Superior temporal gyrus (tissue), 1 donor: ENCODE measurements around the gene CCL25.

ENCODE experiments used
- DNase-seq: peaks from one replicate; pipeline ENCODE4 v3.0.0-alpha.2; 2016; ENCODE audit errors: extremely low spot score

Gene CCL25

GRCh38 chr19:8045872-8046568 lies 6.5 kb upstream of the CCL25 start:
- DNase-seq: no peak

- no peak for DNase-seq
Observed at GRCh38 chr19:8046569-8047165, 5.9 kb upstream of the CCL25 start.

- DNase-seq: peak; percentile 14
Observed at GRCh38 chr19:8050274-8051096, 2.1 kb upstream of the CCL25 start.

- DNase-seq: no peak
Observed at GRCh38 chr19:8054169-8054568, 1.6 kb downstream of the CCL25 start.

DNA sequence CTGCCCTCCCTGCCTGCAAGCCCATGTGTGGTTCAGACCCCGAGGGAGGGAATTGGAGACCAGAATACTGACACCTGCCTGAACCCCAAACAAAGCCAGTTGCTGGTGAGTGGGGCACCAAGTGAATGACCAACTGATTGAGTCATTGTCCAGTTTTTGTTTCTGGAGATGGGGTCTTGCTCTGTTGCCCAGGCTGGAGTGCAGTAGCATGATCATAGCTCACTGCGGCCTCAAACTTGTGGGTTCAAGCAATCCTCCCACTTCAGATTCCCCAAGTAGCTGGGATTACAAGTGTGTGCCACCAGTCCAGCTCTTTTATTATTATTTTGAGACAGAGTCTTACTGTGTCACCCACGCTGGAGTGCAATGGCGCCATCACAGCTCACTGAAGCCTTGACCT lies 4.0 kb downstream of the CCL25 start:
- DNase-seq: no peak

- no peak for DNase-seq
Observed at GRCh38 chr19:8057545-8058270, 5.1 kb downstream of the CCL25 start.

- DNase-seq: no peak
Observed at GRCh38 chr19:8064911-8065874, 12.6 kb downstream of the CCL25 start.

DNA sequence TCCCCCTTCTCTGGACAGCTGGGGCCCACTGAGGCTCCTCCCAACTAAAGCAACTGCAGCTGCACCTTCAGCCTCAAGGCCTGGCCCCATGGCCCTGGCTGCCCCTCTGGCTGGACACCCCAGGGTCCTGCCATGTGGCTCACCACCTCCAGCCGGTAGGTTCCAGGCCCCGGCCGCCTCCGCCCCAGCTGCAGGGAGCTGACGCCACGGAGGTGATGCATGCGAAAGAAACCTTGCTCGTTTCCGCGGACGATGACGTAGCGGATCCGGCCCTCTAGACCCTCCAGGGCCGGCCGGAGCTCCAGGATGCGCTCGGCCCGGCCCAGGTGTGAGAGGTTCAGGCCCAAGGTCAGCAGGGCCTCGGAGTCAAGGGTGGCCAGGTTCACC lies 13.3 kb downstream of the CCL25 start:
- DNase-seq: no peak

DNA sequence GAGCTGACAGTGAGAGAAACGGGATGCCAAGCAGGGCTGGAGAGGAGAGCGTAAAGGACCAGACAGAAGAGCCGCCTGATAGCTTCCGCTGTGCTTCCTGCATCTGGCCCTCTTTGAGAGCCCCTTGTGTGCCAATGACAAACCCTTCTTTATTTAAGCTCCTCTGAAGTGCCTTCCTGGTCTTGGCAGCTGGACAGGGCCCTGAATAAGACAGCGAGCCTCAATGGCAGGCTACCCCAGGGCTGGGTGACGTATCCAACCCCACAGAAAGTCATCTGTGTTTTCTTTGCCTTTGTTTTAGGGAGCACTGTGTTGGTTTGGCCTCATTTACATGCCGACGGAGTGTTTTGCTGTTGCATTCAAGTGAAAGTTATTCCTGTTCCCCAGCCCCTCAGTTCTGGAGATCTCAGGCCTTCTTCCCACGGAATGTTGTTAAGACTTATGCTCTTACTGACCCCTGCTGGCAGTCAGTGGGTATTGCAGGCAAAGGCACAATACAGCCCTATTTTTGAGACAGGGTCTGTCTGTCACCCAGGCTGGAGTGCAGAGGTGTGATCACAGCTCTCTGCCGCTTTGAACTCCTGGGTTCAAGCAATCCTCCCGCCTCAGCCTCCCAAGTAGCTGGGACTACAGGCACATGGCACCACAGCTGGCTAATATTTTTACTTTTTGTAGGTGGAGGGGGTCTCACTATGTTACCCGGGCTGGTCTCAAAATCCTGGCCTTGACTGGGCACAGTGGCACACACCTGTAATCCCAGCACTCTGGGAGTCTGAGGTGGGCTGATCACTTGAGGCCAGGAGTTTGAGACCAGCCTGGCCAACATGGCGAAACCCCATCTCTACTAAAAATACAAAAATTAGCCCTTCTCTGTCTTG lies 16.8 kb downstream of the CCL25 start:
- no peak for DNase-seq

- DNase-seq: no peak
Observed at GRCh38 chr19:8071912-8072311, 19.4 kb downstream of the CCL25 start.

GRCh38 chr19:8074501-8074900 lies 21.9 kb downstream of the CCL25 start:
- no peak for DNase-seq

GRCh38 chr19:8075158-8076074 lies 22.9 kb downstream of the CCL25 start:
- no peak for DNase-seq

GRCh38 chr19:8079988-8080387 lies 27.4 kb downstream of the CCL25 start:
- DNase-seq: no peak

DNA sequence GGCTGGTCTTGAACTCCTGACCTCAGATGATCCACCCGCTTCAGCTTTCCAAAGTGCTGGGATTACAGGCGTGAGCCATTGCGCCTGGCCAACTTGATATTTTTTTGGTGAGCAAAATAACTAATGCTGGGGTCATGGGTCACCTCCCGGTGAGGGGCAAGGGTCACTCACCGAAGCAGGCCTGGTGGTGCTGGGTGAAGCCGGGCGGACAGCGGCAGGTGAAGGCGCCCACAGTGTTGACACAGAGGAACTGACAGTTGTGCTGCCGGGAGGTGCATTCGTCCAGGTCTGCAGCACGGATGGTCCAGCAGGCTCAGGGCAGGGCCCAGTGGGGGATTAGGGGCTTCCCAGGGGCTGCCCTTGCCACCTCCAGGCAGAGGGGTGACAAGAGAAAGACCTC lies 28.3 kb downstream of the CCL25 start:
- DNase-seq: no peak

GRCh38 chr19:8081569-8082550 lies 29.3 kb downstream of the CCL25 start:
- DNase-seq: no peak

DNA sequence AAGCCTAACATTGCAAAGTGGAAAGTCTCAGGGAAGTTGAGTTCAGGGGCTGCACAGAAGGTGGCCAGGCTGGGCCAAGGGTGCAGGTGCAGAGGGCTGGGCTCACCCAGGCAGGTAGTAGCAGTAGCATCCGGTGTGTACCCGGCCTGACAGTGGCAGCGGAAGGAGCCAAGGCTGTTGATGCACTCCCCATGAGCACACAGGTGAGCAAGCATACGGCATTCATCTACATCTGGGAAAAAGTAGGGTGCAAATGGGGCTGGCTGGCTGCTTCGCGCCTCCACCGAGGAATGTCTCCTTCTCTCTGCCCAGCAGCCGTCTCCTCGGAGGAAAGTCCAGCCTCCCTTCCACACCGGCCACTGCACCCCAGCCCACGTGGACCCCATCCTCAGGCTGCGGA lies 30.6 kb downstream of the CCL25 start:
- DNase-seq: no peak

- DNase-seq: no peak
Observed at GRCh38 chr19:8084152-8084551, 31.6 kb downstream of the CCL25 start.
